GM13977 (cell line): ENCODE results near the gene USP49.

Experiments used
- DNase-seq: peaks from one replicate; pipeline ENCODE4 v3.0.0; 2012; ENCODE audit warnings: low spot score
- CTCF ChIP-seq: IDR thresholded peaks from 2 replicates; pipeline ENCODE4 v1.5.1; 2012; ENCODE audit warnings: mild to moderate bottlenecking, control low read depth; ENCODE audit not compliant: insufficient read depth; ENCODE audit errors: extremely low read depth, missing control alignments
- in situ Hi-C: fragments of 300-500 bp; cut with MboI; formaldehyde crosslinking; loops from one replicate; pipeline ENCODE4 v1.12.0; 2022; ENCODE audit warnings: low sequenced_read_pairs, low pct_unique_long_range_greater_than_20kb, mixed read lengths, inconsistent platforms; ENCODE audit not compliant: unreplicated experiment

USP49 gene

GRCh38 chr6:41894366-41895299 is 542 bp downstream of the USP49 start:
- no peak for TF ChIP-seq CTCF
- in situ Hi-C loops, result no loop called here
- no peak for DNase-seq

GRCh38 chr6:41892921-41893564 is 2.1 kb downstream of the USP49 start:
- TF ChIP-seq CTCF, result no peak
- no peak for DNase-seq
- in situ Hi-C loops, result no loop called here

- no peak for TF ChIP-seq CTCF
- no peak for DNase-seq
- in situ Hi-C loops, result no loop called here
These were observed 7.8 kb downstream of the USP49 start for GRCh38 chr6:41887331-41887751.

- in situ Hi-C loops, result no loop called here
- TF ChIP-seq CTCF, result no peak
- DNase-seq, result no peak
These were observed 9.2 kb downstream of the USP49 start for GRCh38 chr6:41885930-41886329.

GRCh38 chr6:41884957-41885356 is 10.2 kb downstream of the USP49 start:
- no peak for DNase-seq
- no peak for TF ChIP-seq CTCF
- in situ Hi-C loops, result no loop called here

GRCh38 chr6:41881506-41881905 is 13.7 kb downstream of the USP49 start:
- TF ChIP-seq CTCF, result no peak
- DNase-seq, result no peak
- in situ Hi-C loops, result no loop called here
